GM12874 (cell line): ENCODE results near the gene ZMIZ1.

ENCODE experiments used
- TF ChIP-seq, protein P1 (sequence below): IDR thresholded peaks from 2 replicates; pipeline ENCODE4 v1.5.1; 2011; ENCODE audit warnings: low read depth, mild to moderate bottlenecking, control low read depth, low read length, moderate library complexity; ENCODE audit not compliant: insufficient read depth

ZMIZ1 gene

DNA sequence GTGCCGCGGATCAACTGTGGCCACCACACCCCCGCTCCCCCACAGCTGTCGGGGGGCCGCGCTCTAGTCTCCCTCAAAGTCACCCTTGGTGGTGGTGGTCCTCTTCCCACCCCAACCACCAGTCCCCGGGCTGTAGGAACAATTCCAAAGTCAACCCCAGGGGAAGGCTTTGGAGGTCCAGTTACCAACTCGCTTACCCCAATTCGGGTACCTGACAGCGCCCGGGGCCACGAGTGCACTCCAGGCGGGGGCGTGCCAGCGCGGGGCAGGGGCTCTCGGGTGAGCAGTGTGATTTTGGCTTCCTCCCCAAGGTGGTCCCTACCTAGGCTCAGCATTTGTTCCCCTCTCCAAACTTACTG is 584 bp upstream of the ZMIZ1 start:
- TF ChIP-seq, protein P1, sequence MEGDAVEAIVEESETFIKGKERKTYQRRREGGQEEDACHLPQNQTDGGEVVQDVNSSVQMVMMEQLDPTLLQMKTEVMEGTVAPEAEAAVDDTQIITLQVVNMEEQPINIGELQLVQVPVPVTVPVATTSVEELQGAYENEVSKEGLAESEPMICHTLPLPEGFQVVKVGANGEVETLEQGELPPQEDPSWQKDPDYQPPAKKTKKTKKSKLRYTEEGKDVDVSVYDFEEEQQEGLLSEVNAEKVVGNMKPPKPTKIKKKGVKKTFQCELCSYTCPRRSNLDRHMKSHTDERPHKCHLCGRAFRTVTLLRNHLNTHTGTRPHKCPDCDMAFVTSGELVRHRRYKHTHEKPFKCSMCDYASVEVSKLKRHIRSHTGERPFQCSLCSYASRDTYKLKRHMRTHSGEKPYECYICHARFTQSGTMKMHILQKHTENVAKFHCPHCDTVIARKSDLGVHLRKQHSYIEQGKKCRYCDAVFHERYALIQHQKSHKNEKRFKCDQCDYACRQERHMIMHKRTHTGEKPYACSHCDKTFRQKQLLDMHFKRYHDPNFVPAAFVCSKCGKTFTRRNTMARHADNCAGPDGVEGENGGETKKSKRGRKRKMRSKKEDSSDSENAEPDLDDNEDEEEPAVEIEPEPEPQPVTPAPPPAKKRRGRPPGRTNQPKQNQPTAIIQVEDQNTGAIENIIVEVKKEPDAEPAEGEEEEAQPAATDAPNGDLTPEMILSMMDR, result peak; percentile 19; the same call in 1 of the 2 replicates

DNA sequence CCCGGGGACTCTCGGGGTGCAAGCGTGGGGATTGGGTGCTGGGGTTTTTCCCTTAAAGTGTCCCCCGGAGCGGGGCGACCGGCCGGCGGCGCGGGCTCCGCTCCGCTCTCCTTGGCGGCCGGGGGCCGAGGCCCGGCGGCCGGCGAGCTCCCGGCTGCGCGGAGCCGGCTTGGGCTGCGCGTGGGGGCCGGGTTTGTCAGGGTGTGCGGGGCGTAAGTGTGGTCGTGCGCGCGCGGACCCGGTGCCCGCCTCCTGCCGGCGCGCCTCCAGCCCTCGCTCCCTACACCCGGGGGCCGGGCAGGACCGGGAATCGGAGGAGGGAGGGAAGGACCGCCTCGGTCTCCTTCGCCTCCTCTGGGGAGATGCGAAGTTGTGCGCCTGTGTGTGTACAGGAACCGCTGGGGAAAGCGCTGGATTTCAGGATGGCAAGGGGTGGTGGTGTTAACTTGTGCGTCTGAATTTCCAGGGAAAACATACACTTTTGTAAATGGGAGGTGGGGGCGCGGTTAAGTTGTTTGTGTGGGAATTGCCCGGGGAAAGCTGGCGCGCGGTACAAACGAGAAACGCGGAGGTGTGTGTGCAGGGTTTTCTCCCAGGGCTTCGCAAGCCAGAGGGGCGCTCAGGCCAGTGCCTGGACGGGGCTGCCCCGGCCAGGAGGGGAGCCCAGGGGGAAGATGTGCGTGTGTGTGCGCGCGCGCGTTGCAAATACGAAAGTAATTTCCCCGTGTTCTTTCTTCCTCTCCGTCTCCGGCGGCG is 737 bp downstream of the ZMIZ1 start:
- TF ChIP-seq, protein P1, result no peak

GRCh38 chr10:79070081-79070605 is 1.4 kb downstream of the ZMIZ1 start:
- TF ChIP-seq, protein P1, result no peak

DNA sequence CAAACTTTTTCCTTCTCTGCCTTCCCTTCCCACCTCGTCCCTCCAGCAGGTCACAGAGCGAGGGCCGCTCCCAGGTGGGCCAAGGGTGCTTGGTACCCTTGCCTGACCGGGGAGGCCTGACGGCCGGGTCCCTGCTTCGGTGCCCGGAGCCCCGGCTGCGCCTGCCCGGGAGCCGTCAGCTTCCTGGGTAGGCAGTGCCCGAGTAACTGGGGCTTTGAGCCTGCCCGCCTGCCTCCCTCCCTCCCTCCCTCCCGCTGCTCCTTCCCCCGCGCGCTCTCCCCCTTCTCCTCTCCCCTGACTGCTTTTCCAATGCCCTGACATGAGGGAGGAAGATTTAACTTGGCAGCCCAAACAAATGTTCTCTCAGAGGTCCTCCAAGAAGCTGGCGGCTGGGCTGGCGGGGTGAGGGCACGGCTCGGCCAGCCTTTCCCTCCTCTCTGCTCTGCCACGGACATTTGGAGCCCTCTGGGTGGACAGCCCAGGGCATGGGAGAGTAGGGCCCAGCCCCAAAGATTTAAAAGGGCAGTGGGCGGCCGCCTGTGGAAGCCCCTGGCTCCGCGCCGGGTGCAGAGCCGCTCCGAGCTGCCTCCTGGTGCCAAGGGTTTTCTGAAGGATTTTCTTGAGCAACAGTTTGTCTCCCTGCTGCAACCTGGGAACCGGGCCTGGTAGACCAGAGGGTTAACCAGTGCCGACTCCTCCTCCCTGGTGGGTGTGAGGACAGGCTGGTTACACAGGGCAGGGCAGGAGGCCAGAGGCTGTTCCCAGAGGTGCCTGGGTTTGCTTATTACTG is 2.0 kb downstream of the ZMIZ1 start:
- TF ChIP-seq, protein P1, result no peak

GRCh38 chr10:79071396-79071923 is 2.7 kb downstream of the ZMIZ1 start:
- TF ChIP-seq, protein P1, result no peak

GRCh38 chr10:79072041-79072441 is 3.3 kb downstream of the ZMIZ1 start:
- TF ChIP-seq, protein P1, result no peak

GRCh38 chr10:79072994-79073645 is 4.4 kb downstream of the ZMIZ1 start:
- TF ChIP-seq, protein P1, result no peak
